NCI-H2196 treated with DMSO at 0.1 percent for 48 hours (cell line): Measurements from ENCODE around the gene PGF.

Experiments used
- DNase-seq: peaks from one replicate; lab custom pipeline; 2025; ENCODE audit not compliant: unreplicated experiment; lab: John Stamatoyannopoulos, UW

PGF gene

GRCh38 chr14:74905595-74906142, 49.7 kb downstream of the PGF start:
- DNase-seq = no peak

- DNase-seq = no peak
Measured at GRCh38 chr14:74904635-74905503, 50.5 kb downstream of the PGF start.

- DNase-seq = no peak
Measured at GRCh38 chr14:74902941-74903705, 52.3 kb downstream of the PGF start.

- DNase-seq = no peak
Measured at GRCh38 chr14:74898694-74899093, 56.7 kb downstream of the PGF start.

- no peak for DNase-seq
Measured at GRCh38 chr14:74898083-74898482, 57.3 kb downstream of the PGF start.

- DNase-seq = no peak
Measured at GRCh38 chr14:74897642-74898041, 57.8 kb downstream of the PGF start.

- DNase-seq = no peak
Measured at GRCh38 chr14:74896400-74896799, 59.0 kb downstream of the PGF start.

- DNase-seq = no peak
Measured at GRCh38 chr14:74893614-74894091, 61.7 kb downstream of the PGF start.

GRCh38 chr14:74892745-74893144, 62.7 kb downstream of the PGF start:
- DNase-seq = no peak

GRCh38 chr14:74891870-74892269, 63.5 kb downstream of the PGF start:
- DNase-seq = no peak
